Endothelial cell of umbilical vein (primary cell): ENCODE data around the gene APOB. TPM values are rescaled to one million over a fixed set of nuclear protein-coding genes. Genes with fewer than 3 reads are reported as not detected.

Experiments
- BruUV-seq: library from RNA; stranded (reverse); fragments of 400-500 nt; replicated peaks from 2 replicates; lab custom pipeline; 2021; lab: Mats Ljungman, UMichigan
- CTCF ChIA-PET: fragments of 300-600, 350-600 bp; sonication (Branson Sonifier 250); formaldehyde crosslinking; loops from one replicate; lab custom pipeline; 2021; ENCODE audit warnings: antibody characterized with exemption, inconsistent platforms; lab: Charles Lee
- POLR2A ChIA-PET: fragments of 300-600, 350-600 bp; sonication (Branson Sonifier 250); formaldehyde crosslinking; loops from one replicate; lab custom pipeline; 2021; ENCODE audit warnings: antibody characterized with exemption, inconsistent platforms; lab: Charles Lee
- DNase-seq: peaks from one replicate; pipeline ENCODE4 v3.0.0-alpha.2; 2011; ENCODE audit warnings: low read depth, low spot score
- FAIRE-seq: peaks from 2 replicates; lab custom pipeline; 2011; peaks lifted over from hg19 to GRCh38; lab: Jason Lieb, UNC
- H2AFZ ChIP-seq: 2 replicates; pipeline ENCODE4 v1.6.0; 2012; ENCODE audit warnings: low read depth, low read length, control low read depth, inconsistent platforms
- H3K27ac ChIP-seq: 2 replicates; pipeline ENCODE4 v1.5.1; 2011; ENCODE audit warnings: low read depth, mild to moderate bottlenecking, control low read depth, low read length, moderate library complexity; ENCODE audit not compliant: insufficient read depth
- H3K27me3 ChIP-seq, 2 experiments: 2 replicates each; pipeline versions ENCODE4 v1.6.0 to v1.6.1; 2011; ENCODE audit warnings: low read length in 2 of 2, mixed read lengths in 1 of 2; ENCODE audit not compliant: control insufficient read depth in 2 of 2, insufficient read depth in 2 of 2
- H3K36me3 ChIP-seq, 2 experiments: 2 replicates in 1 of 2; 3 replicates in 1 of 2; pipeline ENCODE4 v1.5.1; 2011; ENCODE audit warnings: low read length in 2 of 2, mild to moderate bottlenecking in 1 of 2, moderate library complexity in 1 of 2; ENCODE audit not compliant: control insufficient read depth in 2 of 2, insufficient read depth in 2 of 2; ENCODE audit errors: extremely low read depth in 1 of 2
- H3K4me1 ChIP-seq: 3 replicates; pipeline ENCODE4 v1.5.1; 2011; ENCODE audit warnings: mild to moderate bottlenecking, low read length; ENCODE audit not compliant: control insufficient read depth, insufficient read depth; ENCODE audit errors: extremely low read depth
- H3K4me2 ChIP-seq: 2 replicates; pipeline ENCODE4 v1.6.1; 2011; ENCODE audit warnings: low read length, control low read depth, mixed read lengths; ENCODE audit not compliant: insufficient read depth
- H3K4me3 ChIP-seq, 3 experiments: fragments of 200-600 bp in 1 of 3; sonication (generic), shearing (Covaris generic) in 1 of 3; replicated peaks in 1 of 3; 2 replicates each; pipeline ENCODE4 v1.5.1; 2011 to 2016; ENCODE audit warnings: control low read depth in 3 of 3, low read length in 3 of 3, mild to moderate bottlenecking in 2 of 3, inconsistent platforms in 1 of 3, low read depth in 1 of 3, moderate library complexity in 1 of 3; ENCODE audit not compliant: insufficient read depth in 1 of 3
- H3K79me2 ChIP-seq: 2 replicates; pipeline ENCODE4 v1.6.0; 2012; ENCODE audit warnings: low read length, inconsistent platforms; ENCODE audit not compliant: control insufficient read depth, insufficient read depth
- H3K9ac ChIP-seq: replicated peaks from 2 replicates; pipeline ENCODE3; 2011; ENCODE audit warnings: low read length, control low read depth; ENCODE audit not compliant: insufficient read depth; ENCODE audit errors: extremely low read depth
- H3K9me1 ChIP-seq: replicated peaks from 3 replicates; pipeline ENCODE4 v1.6.0; 2011; ENCODE audit warnings: mild to moderate bottlenecking, low read length; ENCODE audit not compliant: control insufficient read depth, insufficient read depth; ENCODE audit errors: extremely low read depth
- H3K9me3 ChIP-seq: replicated peaks from 2 replicates; pipeline ENCODE4 v1.5.1; 2012; ENCODE audit warnings: low read length, inconsistent platforms; ENCODE audit not compliant: control insufficient read depth, insufficient read depth
- H4K20me1 ChIP-seq: replicated peaks from 2 replicates; pipeline ENCODE3; 2011; ENCODE audit warnings: mild to moderate bottlenecking, low read length; ENCODE audit not compliant: control insufficient read depth, insufficient read depth; ENCODE audit errors: extremely low read depth
- CTCF ChIP-seq, 2 donors: IDR thresholded peaks; 1 replicate in 1 of 2; 2 replicates in 1 of 2; pipeline ENCODE4 v1.5.1; 2011; ENCODE audit warnings: low read length in 2 of 2, mild to moderate bottlenecking in 2 of 2, moderate library complexity in 2 of 2, control low read depth in 1 of 2, inconsistent platforms in 1 of 2, low read depth in 1 of 2; ENCODE audit not compliant: insufficient read depth in 1 of 2; ENCODE audit errors: extremely low read depth in 1 of 2
- EZH2 ChIP-seq: IDR thresholded peaks from 2 replicates; pipeline ENCODE4 v1.6.1; 2012; ENCODE audit warnings: borderline replicate concordance, low read depth, mild to moderate bottlenecking, moderate library complexity, low read length, inconsistent platforms; ENCODE audit not compliant: severe bottlenecking
- FOS ChIP-seq: IDR thresholded peaks from 2 replicates; pipeline ENCODE4 v1.6.1; 2011; ENCODE audit warnings: mild to moderate bottlenecking, low read length, moderate library complexity, borderline replicate concordance; ENCODE audit not compliant: insufficient read depth
- GATA2 ChIP-seq: IDR thresholded peaks from 2 replicates; pipeline ENCODE4 v1.7.0; 2011; ENCODE audit warnings: low read depth, mild to moderate bottlenecking, moderate library complexity, mixed read lengths, low read length; ENCODE audit not compliant: insufficient read length, insufficient read depth
- JUN ChIP-seq: IDR thresholded peaks from 2 replicates; pipeline ENCODE4 v1.6.1; 2011; ENCODE audit warnings: borderline replicate concordance, low read depth; ENCODE audit not compliant: insufficient read length, insufficient read depth
- MAX ChIP-seq: IDR thresholded peaks from 2 replicates; pipeline ENCODE4 v1.6.1; 2011; ENCODE audit not compliant: insufficient read depth, insufficient read length
- MYC ChIP-seq: IDR thresholded peaks from one replicate; pipeline ENCODE4 v1.6.1; 2011; ENCODE audit warnings: mild to moderate bottlenecking, low read depth, low read length
- POLR2A ChIP-seq: IDR thresholded peaks from 2 replicates; pipeline ENCODE4 v1.6.1; 2012; ENCODE audit warnings: low read depth, mild to moderate bottlenecking, control low read depth, low read length
- POLR2AphosphoS5 ChIP-seq: IDR thresholded peaks from 2 replicates; pipeline ENCODE4 v1.6.1; 2012; ENCODE audit warnings: low read depth, mild to moderate bottlenecking, control low read depth, low read length, moderate library complexity; ENCODE audit not compliant: insufficient read depth
- dilution Hi-C: fragments of 300-500 bp; cut with MboI; formaldehyde crosslinking; loops from one replicate; pipeline ENCODE4 v1.15.0; 2019; ENCODE audit warnings: low sequenced_read_pairs; ENCODE audit not compliant: extremely low pct_ligation_motif_present
- intact Hi-C: fragments of 100-400 bp; cut with micrococcal nuclease; formaldehyde crosslinking; loops from one replicate; pipeline ENCODE4 v1.10.0; 2022
- polyA plus RNA-seq, 4 experiments: library from polyadenylated mRNA; depleted of rRNA in 3 of 4; stranded (reverse) in 3 of 4; unstranded in 1 of 4; fragments of >200 nt; gene quantifications; 2 replicates each; pipeline versions ENCODE4 v1.2.1 to v1.2.3, GENCODE V29; 2011 to 2012; ENCODE audit warnings: missing spikeins in 1 of 4
- total RNA-seq: library from RNA; stranded (reverse); gene quantifications from 2 replicates; pipeline ENCODE4 v1.2.3, GENCODE V29; 2021

Gene APOB
- total and polyA plus RNA-seq, 2 donors (not counting 3 experiments of a cell fraction or from before 2014, with no cell fraction given): 0.07 to 0.09 TPM

- H3K9me3 ChIP-seq: no peaks in the 10 kb centered on the region
Observed at GRCh38 chr2:21019000-21019677, 24.7 kb downstream of the APOB start.

More at GRCh38 chr2:21019000-21019677, 24.7 kb downstream of the APOB start:
- BruUV-seq: no TSS peak
- Histone ChIP-seq H3K79me2 (no peaks in the 10 kb centered on the region), H4K20me1 (no peaks in the 10 kb centered on the region), H3K9ac (no peak overlapping the region), H3K27ac (no peak overlapping the region), H3K27me3 (no peaks in the 10 kb centered on the region), H2AFZ (no peak overlapping the region), H3K36me3 (no peaks in the 10 kb centered on the region), H3K4me1 (no peaks in the 10 kb centered on the region), H3K4me2 (no peak overlapping the region), H3K4me3 (no peak overlapping the region), H3K9me1 (no peaks in the 10 kb centered on the region)
- TF ChIP-seq JUN (no peak), FOS (no peak), POLR2A (no peak), POLR2AphosphoS5 (no peak), MAX (no peak), EZH2 (no peak), MYC (no peak), GATA2 (no peak), CTCF (IDR thresholded peaks at IDR 0.05; ENCODE audit: extremely low read depth in 1 of 2, insufficient read depth in 1 of 2, low read depth in 1 of 2, low read length in 2 of 2) (no peak)
- intact Hi-C loops: no loop called here
- ChIA-PET CTCF (no interaction called here), POLR2A (no interaction called here)
- FAIRE-seq: no peak
- dilution Hi-C loops: no loop called here
- no peak for DNase-seq
